ENCODE results near the gene RND1. TPM values are rescaled to one million over a fixed set of nuclear protein-coding genes. Genes with fewer than 3 reads are reported as not detected.

Gene RND1
- total and polyA plus RNA-seq, 2 of the 8 experiments (the other 6 are each of a cell fraction or from before 2014, with no cell fraction given), result 15.8 to 17.1 TPM

- Histone ChIP-seq H4K5ac (ENCODE audit: insufficient read length, low read depth, low read length) (no peak overlapping the region), H3K79me2 (ENCODE audit: control insufficient read depth in 1 of 2, insufficient read depth in 2 of 2, low read length in 2 of 2) (no peaks in the 10 kb centered on the region), H3K23me2 (ENCODE audit: low read depth, low read length) (peaks cover 21% of the 10 kb centered on the region; the same call in 1 of the 2 replicates), H2BK120ac (replicated peaks; ENCODE audit: low read depth, low read length) (no peak overlapping the region), H3K4me3 (ENCODE audit: extremely low read depth in 1 of 4, insufficient read depth in 2 of 4, low read depth in 3 of 4, low read length in 4 of 4) (no peak overlapping the region), H3K27ac (ENCODE audit: low read depth, low read length) (0 out of 2 replicates have a peak overlapping the region, but pooled peaks have one; percentile 5), H2BK20ac (ENCODE audit: low read length) (peak overlapping the region; percentile 35; the same call in 1 of the 2 replicates), H3K79me1 (ENCODE audit: low read depth, low read length) (no peaks in the 10 kb centered on the region), H3K14ac (ENCODE audit: insufficient read length) (no peak overlapping the region), H3K18ac (ENCODE audit: extremely low read depth, low read length) (no peak overlapping the region), H2AFZ (ENCODE audit: low read length) (no peak overlapping the region), H4K20me1 (replicated peaks in 1 of 2; ENCODE audit: control insufficient read depth in 1 of 2, insufficient read depth in 2 of 2, low read length in 2 of 2) (peaks cover 0 to 3% of the 10 kb centered on the region in 2 experiments), H3K9ac (replicated peaks in 1 of 4; ENCODE audit: extremely low read depth in 1 of 4, low read depth in 3 of 4, low read length in 3 of 4) (no peak overlapping the region), H3K4me2 (ENCODE audit: insufficient read depth in 1 of 2, low read depth in 2 of 2, low read length in 2 of 2) (peak overlapping the region in 1 of 2 experiments; percentile 2; a peak in 1 of 4 replicates), H3K56ac (replicated peaks; ENCODE audit: insufficient read length, low read depth, low read length) (no peak overlapping the region), H2BK15ac (ENCODE audit: low read length) (0 out of 2 replicates have a peak overlapping the region, but pooled peaks have one; percentile 54), H4K91ac (replicated peaks; ENCODE audit: insufficient read length, low read length) (no peak overlapping the region), H3K27me3 (replicated peaks in 1 of 4; ENCODE audit: control insufficient read depth in 3 of 4, extremely low read depth in 1 of 4, insufficient read depth in 3 of 4, low read length in 3 of 4) (peaks cover 2 to 29% (median 20%) of the 10 kb centered on the region in 4 experiments), H3K36me3 (ENCODE audit: control insufficient read depth in 2 of 4, insufficient read depth in 4 of 4, low read length in 3 of 4) (no peaks in the 10 kb centered on the region), H2BK5ac (ENCODE audit: low read depth, low read length) (no peak overlapping the region), H3K4ac (replicated peaks; ENCODE audit: insufficient read length, low read depth, low read length) (no peak overlapping the region), H4K8ac (ENCODE audit: extremely low read depth, insufficient read depth, low read length) (no peak overlapping the region), H2AK5ac (ENCODE audit: low read depth, low read length) (0 out of 2 replicates have a peak overlapping the region, but pooled peaks have one; percentile 3), H3K9me3 (ENCODE audit: insufficient read depth in 2 of 2, low read depth in 1 of 2, low read length in 1 of 2) (no peaks in the 10 kb centered on the region), H2BK12ac (ENCODE audit: low read depth, low read length) (peak overlapping the region; percentile 30; the same call in 1 of the 2 replicates), H3K23ac (ENCODE audit: insufficient read length) (no peak overlapping the region), H3K4me1 (replicated peaks in 1 of 4; ENCODE audit: control insufficient read depth in 3 of 4, insufficient read depth in 4 of 4, low read length in 3 of 4) (peaks cover 0 to 14% (median 7%) of the 10 kb centered on the region in 4 experiments; a peak in 6 of 7 replicates)
- ChIA-PET CTCF (ENCODE audit: partially characterized antibody) (interaction anchor here (0.7 to 12.1 kb wide), 13 partner anchors 9 to 1259 kb away, joined by 3 to 121 read pairs (median 3); partner anchors contain the start of genes ADCY6 and WNT10B), POLR2A (ENCODE audit: partially characterized antibody) (interaction anchor here (0.7 to 2.5 kb wide), 6 partner anchors 11 to 96 kb away, joined by 3 to 17 read pairs (median 4); partner anchors contain the start of genes ADCY6, CCNT1 and RND1)
- FAIRE-seq (no peak), DNase-seq (ENCODE audit: low read depth in 1 of 2, low spot score in 2 of 2) (no peak)
- TF ChIP-seq ZNF274 (IDR thresholded peaks at IDR 0.05; ENCODE audit: borderline replicate concordance, extremely low read depth, low read length) (no peak), CREB1 (IDR thresholded peaks at IDR 0.05) (no peak), SAP30 (IDR thresholded peaks at IDR 0.05; ENCODE audit: insufficient read depth, insufficient replicate concordance, low read length) (no peak), SRF (IDR thresholded peaks at IDR 0.05; ENCODE audit: low read depth, low read length) (no peak), E2F6 (IDR thresholded peaks at IDR 0.05) (no peak), SP1 (IDR thresholded peaks at IDR 0.05; ENCODE audit: low read depth, low read length) (no peak), KDM1A (IDR thresholded peaks at IDR 0.05; ENCODE audit: borderline replicate concordance, low read length) (no peak), POLR2A (IDR thresholded peaks at IDR 0.05; ENCODE audit: control extremely low read depth in 1 of 2, low read depth in 2 of 2, low read length in 2 of 2) (no peak), CHD2 (IDR thresholded peaks at IDR 0.05; ENCODE audit: low read length) (no peak)
- WGBS, 2 experiments (ENCODE audit: extremely low coverage in 1 of 2, insufficient coverage in 1 of 2, insufficient read length in 1 of 2, insufficient replicate concordance in 2 of 2, low coverage in 1 of 2, low lambda C conversion rate in 2 of 2, missing lambda C conversion rate in 1 of 2), result 91% methylated on average over 5 of the region's 5 CpGs; no CpG with 5 or more reads in 1 of the 2 experiments
These were observed 54.1 kb downstream of the RND1 start for GRCh38 chr12:48811437-48812090.
